Measurements from ENCODE around the gene TRPV2.
"Not testable (repeated sequence)": the region's sequence is repeated elsewhere in the genome, so short reads cannot be mapped to it uniquely, and the experiment has no call there.

Gene TRPV2

GRCh38 chr17:16437083-16437482 is 21.7 kb downstream of the TRPV2 start:
- DNase-seq = no peak

- DNase-seq = no peak
Measured at GRCh38 chr17:16438173-16438556, 22.8 kb downstream of the TRPV2 start.

GRCh38 chr17:16438557-16439302 is 23.4 kb downstream of the TRPV2 start:
- peak; percentile 100 for DNase-seq

- DNase-seq = no peak
Measured at GRCh38 chr17:16439303-16439791, 24.0 kb downstream of the TRPV2 start.

- DNase-seq = no peak
Measured at GRCh38 chr17:16439811-16440351, 24.5 kb downstream of the TRPV2 start.

- DNase-seq = not testable (repeated sequence)
Measured at GRCh38 chr17:16440354-16440753, 25.0 kb downstream of the TRPV2 start.

GRCh38 chr17:16440901-16441629 is 25.7 kb downstream of the TRPV2 start:
- DNase-seq = no peak

- peak; percentile 54 for DNase-seq
Measured at GRCh38 chr17:16442141-16442540, 26.8 kb downstream of the TRPV2 start.

GRCh38 chr17:16442594-16443510 is 27.5 kb downstream of the TRPV2 start:
- DNase-seq = no peak

GRCh38 chr17:16443511-16444257 is 28.3 kb downstream of the TRPV2 start:
- DNase-seq = no peak

GRCh38 chr17:16444258-16444886 is 29.0 kb downstream of the TRPV2 start:
- DNase-seq = no peak

- no peak for DNase-seq
Measured at GRCh38 chr17:16446338-16446983, 31.1 kb downstream of the TRPV2 start.

GRCh38 chr17:16447676-16448075 is 32.3 kb downstream of the TRPV2 start:
- DNase-seq = no peak

- DNase-seq = no peak
Measured at GRCh38 chr17:16448490-16448889, 33.1 kb downstream of the TRPV2 start.

GRCh38 chr17:16449121-16449570 is 33.8 kb downstream of the TRPV2 start:
- DNase-seq = peak; percentile 52

- no peak for DNase-seq
Measured at GRCh38 chr17:16450028-16450427, 34.7 kb downstream of the TRPV2 start.

- not testable (repeated sequence) for DNase-seq
Measured at GRCh38 chr17:16452268-16452667, 36.9 kb downstream of the TRPV2 start.

- no peak for DNase-seq
Measured at GRCh38 chr17:16453493-16453851, 38.1 kb downstream of the TRPV2 start.

GRCh38 chr17:16455997-16456741 is 40.8 kb downstream of the TRPV2 start:
- no peak for DNase-seq

GRCh38 chr17:16456742-16457316 is 41.5 kb downstream of the TRPV2 start:
- DNase-seq = no peak
